ENCODE measurements around the gene MEGF11.

DNA sequence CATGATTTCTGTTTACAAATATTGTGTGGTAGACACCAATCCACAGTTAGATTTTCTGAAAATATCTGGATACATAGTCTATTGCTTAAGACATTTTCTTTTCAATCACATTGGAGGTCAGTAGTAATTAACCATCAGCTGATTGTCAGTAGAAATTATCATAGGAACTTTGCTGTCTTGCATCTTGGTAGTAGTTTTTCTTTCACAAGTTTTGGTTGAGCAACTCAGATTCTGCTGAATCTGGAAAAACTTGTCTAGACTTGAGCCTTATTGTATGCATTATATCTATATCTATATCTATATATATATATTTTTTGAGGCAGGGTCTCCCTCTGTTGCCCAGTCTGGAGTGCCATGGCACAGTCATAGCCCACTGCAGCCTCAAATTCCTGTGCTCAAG is 380.3 kb downstream of the MEGF11 start:
- TF ChIP-seq, protein P1, sequence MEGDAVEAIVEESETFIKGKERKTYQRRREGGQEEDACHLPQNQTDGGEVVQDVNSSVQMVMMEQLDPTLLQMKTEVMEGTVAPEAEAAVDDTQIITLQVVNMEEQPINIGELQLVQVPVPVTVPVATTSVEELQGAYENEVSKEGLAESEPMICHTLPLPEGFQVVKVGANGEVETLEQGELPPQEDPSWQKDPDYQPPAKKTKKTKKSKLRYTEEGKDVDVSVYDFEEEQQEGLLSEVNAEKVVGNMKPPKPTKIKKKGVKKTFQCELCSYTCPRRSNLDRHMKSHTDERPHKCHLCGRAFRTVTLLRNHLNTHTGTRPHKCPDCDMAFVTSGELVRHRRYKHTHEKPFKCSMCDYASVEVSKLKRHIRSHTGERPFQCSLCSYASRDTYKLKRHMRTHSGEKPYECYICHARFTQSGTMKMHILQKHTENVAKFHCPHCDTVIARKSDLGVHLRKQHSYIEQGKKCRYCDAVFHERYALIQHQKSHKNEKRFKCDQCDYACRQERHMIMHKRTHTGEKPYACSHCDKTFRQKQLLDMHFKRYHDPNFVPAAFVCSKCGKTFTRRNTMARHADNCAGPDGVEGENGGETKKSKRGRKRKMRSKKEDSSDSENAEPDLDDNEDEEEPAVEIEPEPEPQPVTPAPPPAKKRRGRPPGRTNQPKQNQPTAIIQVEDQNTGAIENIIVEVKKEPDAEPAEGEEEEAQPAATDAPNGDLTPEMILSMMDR (IDR thresholded peaks at IDR 0.05 in 8 of 11, conservative IDR thresholded peaks at IDR 0.05 in 3 of 11): no peak
- TF ChIP-seq POLR2AphosphoS5 (IDR thresholded peaks at IDR 0.05): no peak
